RWPE1 (cell line): ENCODE results near the gene NCAM1.

ENCODE experiments used
- CTCF ChIA-PET: fragments of 350-600 bp; sonication (Branson Sonifier 250); formaldehyde crosslinking; extraction: SDS; loops from one replicate; lab custom pipeline; 2021; lab: Yijun Ruan, JAX
- POLR2A ChIA-PET: fragments of 400-600 bp; formaldehyde crosslinking; extraction: SDS; loops from one replicate; lab custom pipeline; 2020; ENCODE audit warnings: antibody characterized with exemption; ENCODE audit not compliant: low non-redundant PET; lab: Yijun Ruan, JAX
- DNase-seq: peaks from one replicate; pipeline ENCODE4 v3.0.0; 2012; ENCODE audit warnings: low spot score
- H3K27ac ChIP-seq: fragments of 450-650 bp; 2 replicates; pipeline ENCODE4 v1.5.1; 2017
- TF ChIP-seq, protein P1 (sequence below): fragments of 450-650 bp; conservative IDR thresholded peaks from 2 replicates; pipeline ENCODE4 v1.5.1; 2017; ENCODE audit warnings: low read depth, mild to moderate bottlenecking

The NCAM1 gene

DNA sequence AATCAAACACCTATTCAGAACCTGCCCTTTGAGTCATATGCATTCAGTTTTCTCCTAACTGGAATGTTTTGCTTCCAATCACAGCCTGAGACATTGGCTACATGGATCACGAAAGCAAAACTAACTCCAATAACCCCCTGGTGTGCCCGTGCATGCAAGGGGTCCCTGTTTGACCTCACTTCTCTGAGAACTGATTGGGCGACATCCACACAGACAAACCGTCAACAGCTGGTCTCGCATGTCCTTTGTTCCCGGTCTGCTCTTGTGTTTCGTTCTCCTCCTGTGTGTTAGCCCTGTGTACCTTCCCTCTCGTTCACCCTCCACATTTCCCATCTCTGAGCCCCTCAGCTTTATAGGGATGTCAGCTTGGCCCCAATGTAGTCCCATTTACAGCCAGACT lies 286.0 kb downstream of the NCAM1 start:
- H3K27ac ChIP-seq = no peak overlapping the region
- CTCF ChIA-PET = interaction anchor here (0.6 kb wide), 1 partner anchor 59 kb away, joined by 3 read pairs; no protein-coding TSS in a partner anchor
- POLR2A ChIA-PET = no interaction called here
- DNase-seq = no peak
- TF ChIP-seq, protein P1, sequence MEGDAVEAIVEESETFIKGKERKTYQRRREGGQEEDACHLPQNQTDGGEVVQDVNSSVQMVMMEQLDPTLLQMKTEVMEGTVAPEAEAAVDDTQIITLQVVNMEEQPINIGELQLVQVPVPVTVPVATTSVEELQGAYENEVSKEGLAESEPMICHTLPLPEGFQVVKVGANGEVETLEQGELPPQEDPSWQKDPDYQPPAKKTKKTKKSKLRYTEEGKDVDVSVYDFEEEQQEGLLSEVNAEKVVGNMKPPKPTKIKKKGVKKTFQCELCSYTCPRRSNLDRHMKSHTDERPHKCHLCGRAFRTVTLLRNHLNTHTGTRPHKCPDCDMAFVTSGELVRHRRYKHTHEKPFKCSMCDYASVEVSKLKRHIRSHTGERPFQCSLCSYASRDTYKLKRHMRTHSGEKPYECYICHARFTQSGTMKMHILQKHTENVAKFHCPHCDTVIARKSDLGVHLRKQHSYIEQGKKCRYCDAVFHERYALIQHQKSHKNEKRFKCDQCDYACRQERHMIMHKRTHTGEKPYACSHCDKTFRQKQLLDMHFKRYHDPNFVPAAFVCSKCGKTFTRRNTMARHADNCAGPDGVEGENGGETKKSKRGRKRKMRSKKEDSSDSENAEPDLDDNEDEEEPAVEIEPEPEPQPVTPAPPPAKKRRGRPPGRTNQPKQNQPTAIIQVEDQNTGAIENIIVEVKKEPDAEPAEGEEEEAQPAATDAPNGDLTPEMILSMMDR = no peak

GRCh38 chr11:113247966-113248365 lies 286.7 kb downstream of the NCAM1 start:
- ChIA-PET POLR2A (interaction anchor here (0.7 kb wide), 1 partner anchor 880 kb away, joined by 3 read pairs; no protein-coding TSS in a partner anchor), CTCF (interaction anchor here (0.7 kb wide), 1 partner anchor 126 kb away, joined by 5 read pairs; no protein-coding TSS in a partner anchor)

DNA sequence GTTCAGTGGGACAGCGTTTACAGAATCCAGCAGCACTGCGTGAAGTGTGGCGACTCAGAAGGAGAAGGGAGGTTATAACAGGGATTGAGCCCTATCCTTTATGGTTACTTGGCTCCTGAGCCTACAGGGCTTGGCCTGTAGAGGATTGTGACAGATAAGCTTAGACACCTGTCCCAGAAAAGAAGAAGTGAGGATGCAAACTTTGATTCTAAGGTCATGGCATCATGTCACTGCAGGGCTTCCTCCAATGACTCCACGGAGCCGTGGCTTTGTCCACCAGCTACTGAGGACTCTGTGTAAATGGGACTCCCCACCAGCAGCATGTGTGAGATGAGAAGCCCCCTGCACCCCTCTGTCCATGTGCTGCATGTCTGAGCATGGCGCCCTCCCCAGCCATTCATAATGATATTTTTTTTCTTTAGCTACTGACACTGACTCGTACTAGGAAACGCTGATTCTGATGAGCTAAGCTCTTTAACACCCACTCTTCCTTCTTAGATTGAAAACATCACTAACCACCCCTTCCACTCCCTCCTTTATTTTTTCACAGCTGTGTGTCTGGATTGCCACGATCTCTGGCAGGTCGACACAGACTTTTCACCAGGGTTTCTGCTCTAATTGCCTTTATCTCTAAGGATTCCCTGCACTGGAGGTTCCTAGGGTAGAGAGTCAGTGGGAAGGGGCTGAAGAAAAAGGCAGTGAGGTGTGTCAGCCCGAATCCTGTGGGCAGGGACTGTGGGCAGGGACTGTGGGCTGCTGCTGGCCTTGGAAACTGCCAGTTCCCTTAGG lies 287.7 kb downstream of the NCAM1 start:
- no peak overlapping the region for H3K27ac ChIP-seq
- TF ChIP-seq, protein P1 = no peak
- DNase-seq = no peak
- CTCF ChIA-PET = interaction anchor here (0.6 to 0.8 kb wide), 5 partner anchors 41 to 720 kb away, joined by 3 to 5 read pairs (median 3); no protein-coding TSS in a partner anchor
- POLR2A ChIA-PET = no interaction called here

More at GRCh38 chr11:113247966-113248365, 286.7 kb downstream of the NCAM1 start:
- TF ChIP-seq, protein P1 = no peak
- no peak overlapping the region for H3K27ac ChIP-seq
- no peak for DNase-seq

- no peak overlapping the region for H3K27ac ChIP-seq
- POLR2A ChIA-PET = no interaction called here
- CTCF ChIA-PET = interaction anchor here (0.8 kb wide), 1 partner anchor 40 kb away, joined by 3 read pairs; no protein-coding TSS in a partner anchor
- TF ChIP-seq, protein P1 = no peak
- DNase-seq = no peak
Observed at GRCh38 chr11:113249491-113249763, 288.2 kb downstream of the NCAM1 start.

GRCh38 chr11:113249786-113250185 lies 288.6 kb downstream of the NCAM1 start:
- ChIA-PET CTCF (interaction anchor here (0.8 kb wide), 1 partner anchor 40 kb away, joined by 3 read pairs; no protein-coding TSS in a partner anchor), POLR2A (no interaction called here)
- TF ChIP-seq, protein P1 = no peak
- no peak overlapping the region for H3K27ac ChIP-seq
- DNase-seq = no peak

- POLR2A ChIA-PET = no interaction called here
- no peak for DNase-seq
- no peak overlapping the region for H3K27ac ChIP-seq
- TF ChIP-seq, protein P1 = no peak
- CTCF ChIA-PET = no interaction called here
Observed at GRCh38 chr11:113251281-113251680, 290.1 kb downstream of the NCAM1 start.
